Uterus (tissue), 2 donors: Measurements from ENCODE around the gene ZNF462.

Source experiments
- CTCF ChIP-seq, 4 experiments: fragments of 200-600 bp in 2 of 4; fragments of 450-650 bp in 2 of 4; sonication (generic) in 2 of 4; IDR thresholded peaks; one replicate each; pipeline ENCODE4 v1.5.1; 2016 to 2019; ENCODE audit warnings: antibody characterized with exemption in 4 of 4, mild to moderate bottlenecking in 2 of 4, moderate library complexity in 1 of 4
- POLR2A ChIP-seq, 2 donors: fragments of 450-650 bp; IDR thresholded peaks; one replicate each; pipeline ENCODE4 v1.6.1; 2016; ENCODE audit warnings: antibody characterized with exemption in 2 of 2, mild to moderate bottlenecking in 1 of 2, moderate library complexity in 1 of 2

DNA sequence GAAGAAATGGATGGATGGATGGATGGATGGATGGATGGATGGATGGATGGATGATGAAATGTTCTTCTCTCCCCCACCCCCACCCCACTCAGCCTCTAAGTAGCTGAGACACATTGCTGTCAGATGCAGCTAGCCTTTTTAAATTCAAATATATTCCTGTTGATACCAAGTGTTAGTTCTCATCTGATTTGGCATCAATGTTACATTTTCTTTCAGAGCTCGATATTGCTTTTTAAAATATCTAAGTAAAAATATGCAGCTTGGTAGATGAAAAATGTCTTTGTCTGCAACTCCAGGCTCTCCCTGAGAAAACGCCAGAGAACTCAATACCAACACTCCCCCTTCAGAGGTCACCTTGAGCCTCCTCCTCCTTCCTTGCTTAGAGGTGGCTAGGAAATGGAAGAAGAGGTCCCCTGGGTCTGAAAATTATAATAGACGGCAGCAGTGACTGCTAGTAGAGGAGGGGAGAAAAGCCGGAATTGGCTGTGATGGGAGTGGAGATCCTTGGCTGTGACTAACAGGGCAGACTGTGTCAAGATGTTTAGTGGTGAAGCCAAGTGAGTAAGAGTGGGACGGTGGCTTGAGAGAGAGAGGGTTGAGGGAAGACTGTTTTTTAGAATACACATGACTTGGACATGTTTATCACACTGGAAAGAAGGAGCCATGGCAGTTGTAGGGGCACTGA, 156.0 kb downstream of the ZNF462 start:
- TF ChIP-seq CTCF (IDR thresholded peaks at IDR 0.05) = no peak
- TF ChIP-seq POLR2A (IDR thresholded peaks at IDR 0.05) = no peak
